ENCODE data around the gene MED22.
A peak's percentile ranks its signal among the peaks of the same experiment; 100 is the strongest.

MED22 gene

GRCh38 chr9:133386338-133386737, 38.4 kb upstream of the MED22 start:
- Histone ChIP-seq H3K4me1 (ENCODE audit: control insufficient read depth, insufficient read depth, low read length) (no peaks in the 10 kb centered on the region), H3K9me3 (ENCODE audit: control insufficient read depth, insufficient read depth, low read depth, low read length) (no peaks in the 10 kb centered on the region), H3K27ac (ENCODE audit: extremely low read depth, low read depth, low read length) (no peak overlapping the region), H3K4me3 (ENCODE audit: low read depth, low read length) (no peak overlapping the region), H3K36me3 (ENCODE audit: control insufficient read depth in 2 of 2, insufficient read depth in 1 of 2, low read length in 2 of 2) (no peaks in the 10 kb centered on the region)
- ChIA-PET CTCF (interaction anchor here (0.6 to 1.2 kb wide), 2 partner anchors 11 to 608 kb away, joined by 3 to 4 read pairs; no protein-coding TSS in a partner anchor), POLR2A (interaction anchor here (1.4 kb wide), 1 partner anchor 13 kb away, joined by 3 read pairs; no protein-coding TSS in a partner anchor)
- no peak for TF ChIP-seq TSHZ1 (tag by site-specific recombination; IDR thresholded peaks at IDR 0.05; ENCODE audit: borderline replicate concordance)
- no peak for TF ChIP-seq ZNF148 (tag by site-specific recombination; IDR thresholded peaks at IDR 0.05; ENCODE audit: borderline replicate concordance)
- TF ChIP-seq ZNF596 (tag by site-specific recombination; IDR thresholded peaks at IDR 0.05), result no peak
- no peak for TF ChIP-seq ZNF560 (tag by site-specific recombination; IDR thresholded peaks at IDR 0.05; ENCODE audit: borderline replicate concordance)
- no peak for TF ChIP-seq GLI2 (tag by site-specific recombination; IDR thresholded peaks at IDR 0.05; ENCODE audit: borderline replicate concordance, low read depth)
- no peak for TF ChIP-seq ZNF292 (tag by site-specific recombination; IDR thresholded peaks at IDR 0.05; ENCODE audit: borderline replicate concordance, low read depth)

GRCh38 chr9:133385452-133385851, 37.5 kb upstream of the MED22 start:
- Histone ChIP-seq H3K4me1 (ENCODE audit: control insufficient read depth, insufficient read depth, low read length) (no peaks in the 10 kb centered on the region), H3K27ac (ENCODE audit: extremely low read depth, low read depth, low read length) (no peak overlapping the region), H3K36me3 (ENCODE audit: control insufficient read depth in 2 of 2, insufficient read depth in 1 of 2, low read length in 2 of 2) (no peaks in the 10 kb centered on the region), H3K9me3 (ENCODE audit: control insufficient read depth, insufficient read depth, low read depth, low read length) (no peaks in the 10 kb centered on the region), H3K4me3 (ENCODE audit: low read depth, low read length) (no peak overlapping the region)
- ChIA-PET CTCF (no interaction called here), POLR2A (interaction anchor here (0.6 to 1.2 kb wide), 2 partner anchors 10 to 97 kb away, joined by 3 to 5 read pairs; no protein-coding TSS in a partner anchor)
- TF ChIP-seq ZFHX2 (tag by site-specific recombination; conservative IDR thresholded peaks at IDR 0.05), result peak; percentile 76
- TF ChIP-seq ZNF19 (tag by site-specific recombination; IDR thresholded peaks at IDR 0.05; ENCODE audit: low read depth), result no peak
- TF ChIP-seq EGR2 (tag by site-specific recombination; IDR thresholded peaks at IDR 0.05; ENCODE audit: low read depth), result peak; percentile 72

GRCh38 chr9:133384736-133385321, 36.9 kb upstream of the MED22 start:
- no peaks in the 10 kb centered on the region for H3K4me1 ChIP-seq (ENCODE audit: control insufficient read depth, insufficient read depth, low read length)
- ChIA-PET POLR2A (interaction anchor here (1.2 kb wide), 1 partner anchor 10 kb away, joined by 3 read pairs; no protein-coding TSS in a partner anchor), CTCF (interaction anchor here (0.6 kb wide), 1 partner anchor 721 kb away, joined by 3 read pairs; no protein-coding TSS in a partner anchor)
- TF ChIP-seq ZNF292 (tag by site-specific recombination; IDR thresholded peaks at IDR 0.05; ENCODE audit: borderline replicate concordance, low read depth) (no peak), ZNF23 (tag by site-specific recombination; IDR thresholded peaks at IDR 0.05; ENCODE audit: borderline replicate concordance) (no peak), ZNF670 (tag by site-specific recombination; IDR thresholded peaks at IDR 0.05; ENCODE audit: low read depth) (no peak)
- H3K9me3 ChIP-seq (ENCODE audit: control insufficient read depth, insufficient read depth, low read depth, low read length), result no peaks in the 10 kb centered on the region
- H3K36me3 ChIP-seq (ENCODE audit: control insufficient read depth in 2 of 2, insufficient read depth in 1 of 2, low read length in 2 of 2), result no peaks in the 10 kb centered on the region
- H3K27ac ChIP-seq (ENCODE audit: extremely low read depth, low read depth, low read length), result no peak overlapping the region
- no peak overlapping the region for H3K4me3 ChIP-seq (ENCODE audit: low read depth, low read length)

Data from HEK293 (cell line).